Measurements from ENCODE around the gene YTHDC1. TPM values are rescaled to one million over a fixed set of nuclear protein-coding genes. Genes with fewer than 3 reads are reported as not detected.
"Not testable (repeated sequence)": the region's sequence is repeated elsewhere in the genome, so short reads cannot be mapped to it uniquely, and the experiment has no call there.

Gene YTHDC1
- polyA plus RNA-seq, 1 of the 3 experiments (the other 2 are of a cell fraction): 31.3 TPM

DNA sequence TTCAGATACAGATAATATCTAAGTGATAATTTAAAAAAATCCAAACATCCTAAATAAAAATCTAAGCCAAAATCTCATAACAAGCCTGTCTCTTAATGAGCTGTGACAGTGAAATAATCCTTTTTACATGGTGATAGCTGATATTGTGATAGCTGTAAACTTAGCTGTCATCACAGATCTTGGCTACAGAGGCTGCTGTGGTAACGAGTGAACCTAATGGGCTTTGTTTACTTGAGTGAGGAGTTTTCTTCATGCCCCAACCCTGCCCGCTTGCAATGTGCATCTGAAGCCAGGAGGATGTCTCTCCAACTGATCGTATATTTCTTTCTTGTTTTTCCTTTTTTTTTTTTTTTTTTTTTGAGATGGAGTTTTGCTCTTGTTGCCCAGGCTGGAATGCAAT is 41.5 kb upstream of the YTHDC1 start:
- Histone ChIP-seq H3K4me2 (no peak overlapping the region), H2AFZ (ENCODE audit: low read depth) (no peak overlapping the region), H3K4me3 (ENCODE audit: low read depth in 2 of 2, low read length in 1 of 2) (no peak overlapping the region), H3K9me3 (no peaks in the 10 kb centered on the region), H3K36me3 (replicated peaks in 1 of 2; ENCODE audit: control insufficient read depth in 1 of 2, insufficient read depth in 2 of 2, low read length in 1 of 2) (no peaks in the 10 kb centered on the region), H4K20me1 (ENCODE audit: insufficient read depth) (no peaks in the 10 kb centered on the region), H3K9me2 (no peaks in the 10 kb centered on the region), H3F3A (replicated peaks; ENCODE audit: insufficient read depth) (no peaks in the 10 kb centered on the region), H3K27me3 (ENCODE audit: insufficient read depth) (no peaks in the 10 kb centered on the region; the same call in 1 of the 2 replicates), H3K4me1 (ENCODE audit: control insufficient read depth in 1 of 2, insufficient read depth in 2 of 2, low read depth in 1 of 2, low read length in 1 of 2) (no peaks in the 10 kb centered on the region), H3K79me2 (ENCODE audit: insufficient read depth) (no peaks in the 10 kb centered on the region), H3K27ac (ENCODE audit: low read depth in 2 of 2, low read length in 1 of 2) (no peak overlapping the region), H3K9ac (no peak overlapping the region)
- DNase-seq: no peak
- TF ChIP-seq RXRA (IDR thresholded peaks at IDR 0.05; ENCODE audit: borderline replicate concordance, low read depth) (no peak), SMC3 (IDR thresholded peaks at IDR 0.05; ENCODE audit: low read depth, low read length) (no peak)
- 6% methylated on average over 3 of the region's 3 CpGs for WGBS (ENCODE audit: low lambda C conversion rate)
- CTCF ChIA-PET: interaction anchor here (1.0 to 1.7 kb wide), 2 partner anchors 16 to 119 kb away, joined by 3 to 4 read pairs; no protein-coding TSS in a partner anchor
- POLR2A ChIA-PET: no interaction called here

DNA sequence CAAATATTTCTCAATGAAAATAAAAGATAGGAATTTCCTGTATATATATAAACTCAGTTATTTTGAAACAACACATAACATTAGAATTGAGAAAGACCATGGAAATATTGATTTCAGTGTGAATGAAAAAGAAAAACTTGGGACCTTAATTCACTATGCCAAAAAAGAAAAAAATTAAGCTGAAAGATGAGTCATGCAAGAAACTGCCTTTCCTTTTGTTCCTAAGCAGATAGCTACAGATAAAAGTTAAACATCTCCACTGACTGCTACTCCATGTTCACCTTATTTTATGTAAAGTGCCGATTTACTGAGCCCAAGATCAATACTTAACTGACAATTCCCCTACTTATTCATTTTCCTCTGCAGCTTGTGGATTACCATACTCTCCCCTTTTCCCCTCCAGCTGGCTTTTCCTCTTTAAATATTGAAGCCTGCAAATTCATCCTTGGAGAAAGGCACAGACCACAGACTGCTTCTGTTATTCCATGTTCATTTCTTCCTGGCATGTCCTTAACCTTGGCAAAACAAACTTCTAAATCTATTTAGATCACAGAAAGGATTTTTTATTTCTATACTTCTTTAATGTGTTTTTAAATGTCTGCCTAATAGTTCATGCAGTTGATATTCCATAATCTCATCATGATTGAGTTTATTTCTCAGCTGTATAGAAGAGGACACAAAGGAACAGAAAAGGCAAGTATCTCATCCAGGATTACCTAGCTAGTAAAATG is 40.5 kb upstream of the YTHDC1 start:
- H3K9me2 ChIP-seq: no peaks in the 10 kb centered on the region
- H4K20me1 ChIP-seq (ENCODE audit: insufficient read depth): no peaks in the 10 kb centered on the region
- no peaks in the 10 kb centered on the region for H3K36me3 ChIP-seq (replicated peaks in 1 of 2; ENCODE audit: control insufficient read depth in 1 of 2, insufficient read depth in 2 of 2, low read length in 1 of 2)
- no peak for DNase-seq
- no peaks in the 10 kb centered on the region for H3F3A ChIP-seq (replicated peaks; ENCODE audit: insufficient read depth)
- H3K9ac ChIP-seq: no peak overlapping the region
- H3K4me2 ChIP-seq: no peak overlapping the region
- 9% methylated on average over 1 of the region's 1 CpG for WGBS (ENCODE audit: low lambda C conversion rate)
- ChIA-PET CTCF (interaction anchor here (1.7 kb wide), 1 partner anchor 118 kb away, joined by 4 read pairs; no protein-coding TSS in a partner anchor), POLR2A (no interaction called here)
- H2AFZ ChIP-seq (ENCODE audit: low read depth): no peak overlapping the region
- H3K27me3 ChIP-seq (ENCODE audit: insufficient read depth): peaks cover 3% of the 10 kb centered on the region; the same call in 1 of the 2 replicates
- no peaks in the 10 kb centered on the region for H3K79me2 ChIP-seq (ENCODE audit: insufficient read depth)
- H3K4me3 ChIP-seq (ENCODE audit: low read depth in 2 of 2, low read length in 1 of 2): no peak overlapping the region
- TF ChIP-seq, protein P1, sequence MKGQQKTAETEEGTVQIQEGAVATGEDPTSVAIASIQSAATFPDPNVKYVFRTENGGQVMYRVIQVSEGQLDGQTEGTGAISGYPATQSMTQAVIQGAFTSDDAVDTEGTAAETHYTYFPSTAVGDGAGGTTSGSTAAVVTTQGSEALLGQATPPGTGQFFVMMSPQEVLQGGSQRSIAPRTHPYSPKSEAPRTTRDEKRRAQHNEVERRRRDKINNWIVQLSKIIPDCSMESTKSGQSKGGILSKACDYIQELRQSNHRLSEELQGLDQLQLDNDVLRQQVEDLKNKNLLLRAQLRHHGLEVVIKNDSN (IDR thresholded peaks at IDR 0.05; ENCODE audit: borderline replicate concordance, low read depth): no peak
- TF ChIP-seq RXRA (IDR thresholded peaks at IDR 0.05; ENCODE audit: borderline replicate concordance, low read depth) (no peak), FOXM1 (IDR thresholded peaks at IDR 0.05; ENCODE audit: low read depth) (no peak), EP300 (IDR thresholded peaks at IDR 0.05; ENCODE audit: borderline replicate concordance in 1 of 2, low read depth in 1 of 2, low read length in 1 of 2) (no peak), MEF2A (IDR thresholded peaks at IDR 0.05; ENCODE audit: borderline replicate concordance, low read depth) (no peak), FOXJ3 (CRISPR knock-in tag; IDR thresholded peaks at IDR 0.05) (no peak), RCOR1 (IDR thresholded peaks at IDR 0.05; ENCODE audit: low read length) (no peak), NRF1 (IDR thresholded peaks at IDR 0.05; ENCODE audit: low read depth, low read length) (no peak), RAD21 (IDR thresholded peaks at IDR 0.05; ENCODE audit: low read length) (no peak), ELF1 (IDR thresholded peaks at IDR 0.05) (no peak), FOSL2 (IDR thresholded peaks at IDR 0.05; ENCODE audit: borderline replicate concordance, low read depth) (no peak), TEAD4 (IDR thresholded peaks at IDR 0.05; ENCODE audit: borderline replicate concordance, insufficient read depth) (no peak), CHD2 (IDR thresholded peaks at IDR 0.05; ENCODE audit: low read length, partially characterized antibody) (no peak), NFIC (IDR thresholded peaks at IDR 0.05; ENCODE audit: borderline replicate concordance) (no peak), TAF1 (IDR thresholded peaks at IDR 0.05; ENCODE audit: borderline replicate concordance, low read depth, low read length) (no peak), GABPA (IDR thresholded peaks at IDR 0.05; ENCODE audit: low read depth) (no peak)
- TF ChIP-seq, protein P2, sequence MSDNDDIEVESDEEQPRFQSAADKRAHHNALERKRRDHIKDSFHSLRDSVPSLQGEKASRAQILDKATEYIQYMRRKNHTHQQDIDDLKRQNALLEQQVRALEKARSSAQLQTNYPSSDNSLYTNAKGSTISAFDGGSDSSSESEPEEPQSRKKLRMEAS (IDR thresholded peaks at IDR 0.05; ENCODE audit: low read depth): no peak
- TF ChIP-seq, protein P3, sequence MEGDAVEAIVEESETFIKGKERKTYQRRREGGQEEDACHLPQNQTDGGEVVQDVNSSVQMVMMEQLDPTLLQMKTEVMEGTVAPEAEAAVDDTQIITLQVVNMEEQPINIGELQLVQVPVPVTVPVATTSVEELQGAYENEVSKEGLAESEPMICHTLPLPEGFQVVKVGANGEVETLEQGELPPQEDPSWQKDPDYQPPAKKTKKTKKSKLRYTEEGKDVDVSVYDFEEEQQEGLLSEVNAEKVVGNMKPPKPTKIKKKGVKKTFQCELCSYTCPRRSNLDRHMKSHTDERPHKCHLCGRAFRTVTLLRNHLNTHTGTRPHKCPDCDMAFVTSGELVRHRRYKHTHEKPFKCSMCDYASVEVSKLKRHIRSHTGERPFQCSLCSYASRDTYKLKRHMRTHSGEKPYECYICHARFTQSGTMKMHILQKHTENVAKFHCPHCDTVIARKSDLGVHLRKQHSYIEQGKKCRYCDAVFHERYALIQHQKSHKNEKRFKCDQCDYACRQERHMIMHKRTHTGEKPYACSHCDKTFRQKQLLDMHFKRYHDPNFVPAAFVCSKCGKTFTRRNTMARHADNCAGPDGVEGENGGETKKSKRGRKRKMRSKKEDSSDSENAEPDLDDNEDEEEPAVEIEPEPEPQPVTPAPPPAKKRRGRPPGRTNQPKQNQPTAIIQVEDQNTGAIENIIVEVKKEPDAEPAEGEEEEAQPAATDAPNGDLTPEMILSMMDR (IDR thresholded peaks at IDR 0.05): no peak
- TF ChIP-seq, protein P4, sequence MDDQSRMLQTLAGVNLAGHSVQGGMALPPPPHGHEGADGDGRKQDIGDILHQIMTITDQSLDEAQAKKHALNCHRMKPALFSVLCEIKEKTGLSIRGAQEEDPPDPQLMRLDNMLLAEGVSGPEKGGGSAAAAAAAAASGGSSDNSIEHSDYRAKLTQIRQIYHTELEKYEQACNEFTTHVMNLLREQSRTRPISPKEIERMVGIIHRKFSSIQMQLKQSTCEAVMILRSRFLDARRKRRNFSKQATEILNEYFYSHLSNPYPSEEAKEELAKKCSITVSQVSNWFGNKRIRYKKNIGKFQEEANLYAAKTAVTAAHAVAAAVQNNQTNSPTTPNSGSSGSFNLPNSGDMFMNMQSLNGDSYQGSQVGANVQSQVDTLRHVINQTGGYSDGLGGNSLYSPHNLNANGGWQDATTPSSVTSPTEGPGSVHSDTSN (IDR thresholded peaks at IDR 0.05): no peak
- H3K27ac ChIP-seq (ENCODE audit: low read depth in 2 of 2, low read length in 1 of 2): no peak overlapping the region
- H3K4me1 ChIP-seq (ENCODE audit: control insufficient read depth in 1 of 2, insufficient read depth in 2 of 2, low read depth in 1 of 2, low read length in 1 of 2): no peaks in the 10 kb centered on the region
- no peaks in the 10 kb centered on the region for H3K9me3 ChIP-seq

DNA sequence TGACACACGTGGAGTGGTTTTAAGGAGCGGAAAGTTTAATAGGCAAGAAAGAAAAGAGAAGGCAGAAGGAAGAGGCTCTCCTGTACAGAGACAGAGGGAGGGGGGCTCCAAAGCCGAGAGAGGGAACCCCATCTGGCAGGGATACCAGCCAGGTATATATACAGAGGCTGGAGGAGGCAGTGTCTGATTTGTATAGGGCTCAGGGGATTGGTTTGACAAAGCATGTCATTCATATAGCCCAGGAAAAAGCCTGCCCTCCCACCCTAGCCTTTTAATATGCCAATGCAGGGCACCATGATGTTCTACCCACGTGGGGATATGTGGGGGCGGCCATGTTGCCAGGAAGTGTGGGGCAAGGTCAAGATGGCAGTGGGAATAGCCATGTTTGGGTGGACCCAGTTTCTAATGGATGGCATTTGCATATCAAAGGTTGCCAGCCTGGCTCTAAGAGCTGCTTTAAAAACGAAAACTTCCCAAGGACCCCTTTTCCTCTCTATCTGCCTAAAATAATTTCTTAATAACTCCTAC is 39.6 kb upstream of the YTHDC1 start:
- H3K79me2 ChIP-seq (ENCODE audit: insufficient read depth); H3K9me3 ChIP-seq; H2AFZ ChIP-seq (ENCODE audit: low read depth); H3K4me3 ChIP-seq (ENCODE audit: low read depth in 2 of 2, low read length in 1 of 2); POLR2A ChIA-PET; H3F3A ChIP-seq (replicated peaks; ENCODE audit: insufficient read depth); H3K9me2 ChIP-seq; H3K36me3 ChIP-seq (replicated peaks in 1 of 2; ENCODE audit: control insufficient read depth in 1 of 2, insufficient read depth in 2 of 2, low read length in 1 of 2); H3K4me2 ChIP-seq; H4K20me1 ChIP-seq (ENCODE audit: insufficient read depth); H3K27ac ChIP-seq (ENCODE audit: low read depth in 2 of 2, low read length in 1 of 2); H3K9ac ChIP-seq; CTCF ChIA-PET; DNase-seq; H3K27me3 ChIP-seq (ENCODE audit: insufficient read depth); H3K4me1 ChIP-seq (ENCODE audit: control insufficient read depth in 1 of 2, insufficient read depth in 2 of 2, low read depth in 1 of 2, low read length in 1 of 2): not testable (repeated sequence)
- 28% methylated on average over 6 of the region's 6 CpGs for WGBS (ENCODE audit: low lambda C conversion rate)

Measured in SK-N-SH (cell line).